Right renal pelvis (tissue), 4 donors: ENCODE results near the gene LCT. TPM values are rescaled to one million over a fixed set of nuclear protein-coding genes. Genes with fewer than 3 reads are reported as not detected.
A peak's percentile ranks its signal among the peaks of the same experiment; 100 is the strongest.
"Not testable (repeated sequence)": the region's sequence is repeated elsewhere in the genome, so short reads cannot be mapped to it uniquely, and the experiment has no call there.

ENCODE experiments used
- DNase-seq, 4 donors: peaks; one replicate each; pipeline ENCODE4 v3.0.0-alpha.2; 2013; ENCODE audit warnings: low read depth in 4 of 4, low spot score in 3 of 4, missing footprints in 1 of 4
- polyA plus RNA-seq, 4 donors: library from polyadenylated mRNA; unstranded; fragments of 120-200 nt; gene quantifications; one replicate each; pipeline ENCODE4 v1.2.1, GENCODE V29; 2013; ENCODE audit not compliant: insufficient read length in 4 of 4

The LCT gene
- polyA plus RNA-seq: under 1 TPM in 1 of 4 donors, not detected in 3; 0.03 TPM

DNA sequence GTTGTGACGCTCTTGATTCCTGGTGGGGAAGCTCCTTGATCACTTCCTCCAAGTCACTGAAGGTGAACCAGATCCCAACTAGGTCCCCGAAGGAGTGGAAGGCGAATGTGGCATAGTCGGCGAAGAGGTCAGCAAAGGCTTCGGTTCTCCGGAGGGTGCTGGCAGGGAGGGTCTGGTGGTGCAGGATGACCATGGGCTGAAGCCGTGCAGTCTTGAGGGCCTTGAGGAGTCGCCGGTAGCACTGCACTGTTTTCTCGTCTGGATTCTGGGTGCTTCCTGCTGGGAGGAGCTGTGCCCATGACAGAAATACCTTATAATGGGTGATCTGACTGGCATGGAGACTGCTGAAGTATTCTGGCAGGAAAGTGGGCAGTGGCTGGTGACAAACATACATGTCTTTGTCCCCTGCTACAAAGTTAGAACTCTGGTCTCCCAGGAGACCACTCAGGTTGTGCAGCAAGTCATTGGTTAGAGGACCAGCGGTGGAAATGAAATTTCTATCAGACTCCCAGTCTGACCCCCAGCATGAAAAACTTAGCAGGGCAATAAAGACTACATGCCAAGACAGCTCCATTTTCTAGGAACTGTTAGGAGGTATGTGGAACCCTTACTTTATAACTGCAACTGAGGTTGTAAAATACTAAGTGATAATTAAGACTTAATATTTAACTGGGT, at the start of gene LCT:
LCT (minus strand) TSS at position 589 of the 675 bp plus-strand sequence; CDS start at position 574, 15 bp downstream.
- DNase-seq: no peak

GRCh38 chr2:135885709-135886108, 48.7 kb upstream of the LCT start:
- DNase-seq: no peak

- no peak for DNase-seq
Observed at GRCh38 chr2:135882415-135882814, 45.4 kb upstream of the LCT start.

- DNase-seq: not testable (repeated sequence)
Observed at GRCh38 chr2:135876770-135877169, 39.8 kb upstream of the LCT start.

DNA sequence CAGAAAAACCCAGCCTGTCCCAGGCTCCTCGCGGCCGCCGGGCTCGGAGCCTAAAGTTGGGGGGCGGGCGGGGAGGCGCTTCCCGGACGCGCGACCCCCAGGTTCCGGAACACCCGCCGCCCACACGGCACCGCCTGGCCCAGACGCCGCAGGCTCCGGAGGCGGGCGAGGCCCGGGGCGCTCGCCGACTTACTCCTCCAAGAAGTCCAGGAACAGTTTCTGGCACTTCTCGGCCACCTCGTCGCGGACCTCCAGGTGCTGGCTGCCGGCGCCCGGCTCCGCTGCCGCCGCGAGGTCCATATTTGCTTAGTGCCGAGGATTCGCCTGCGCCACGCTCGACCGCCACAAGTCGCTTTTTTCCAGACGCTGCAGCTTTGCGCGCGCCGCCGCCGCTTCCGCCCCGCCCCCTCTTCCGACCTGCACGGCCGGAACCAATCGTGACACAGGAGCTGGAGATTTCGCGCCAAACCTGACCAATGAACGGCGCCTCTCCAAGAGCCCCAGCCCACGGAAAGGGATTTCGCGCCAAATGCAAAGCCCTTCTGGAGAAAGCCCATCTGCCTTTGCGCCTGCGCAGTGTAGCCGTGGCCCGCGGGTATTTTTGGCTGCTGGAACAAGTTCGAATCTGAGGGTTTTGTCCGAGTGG, 39.2 kb upstream of the LCT start, which contains the start of gene MCM6:
MCM6 (minus strand) TSS at position 378 of the 646 bp plus-strand sequence; CDS start at position 300, 78 bp downstream.
- DNase-seq: peak; percentile 93 to 98 (median 96)

DNA sequence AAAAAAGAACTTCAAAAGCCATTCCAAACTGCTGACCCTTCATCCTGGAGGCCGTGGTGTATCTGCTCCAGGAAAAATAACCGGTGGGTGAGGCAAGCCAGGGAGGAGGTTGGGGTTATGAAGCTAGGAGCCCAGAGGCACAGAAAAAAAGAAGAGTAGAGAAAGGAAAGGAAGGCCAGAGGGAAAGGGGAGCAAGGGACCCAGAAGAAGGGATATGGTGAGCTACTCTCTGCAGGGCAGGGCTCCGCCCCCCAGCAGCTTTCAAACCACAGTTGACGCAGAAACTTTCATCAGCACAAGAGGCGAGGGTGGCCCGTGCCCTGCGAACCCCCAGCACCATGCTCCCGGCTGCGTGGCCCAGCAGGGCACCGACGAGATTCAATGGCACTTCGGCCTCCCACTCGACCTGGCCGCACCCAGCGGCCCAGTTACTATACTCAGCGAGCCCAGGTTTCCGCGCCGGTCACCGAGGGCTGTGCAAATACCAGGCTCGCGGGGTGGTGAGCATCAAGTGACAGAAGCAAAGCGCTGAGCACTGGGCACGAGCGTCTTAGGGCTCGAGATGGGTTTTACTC, 38.6 kb upstream of the LCT start:
- DNase-seq: peak in 2 of 4 donors; percentile 14 to 41

GRCh38 chr2:135874777-135875365, 37.9 kb upstream of the LCT start:
- no peak for DNase-seq

GRCh38 chr2:135870571-135870970, 33.6 kb upstream of the LCT start:
- DNase-seq: no peak

GRCh38 chr2:135863233-135863632, 26.2 kb upstream of the LCT start:
- DNase-seq: no peak

- no peak for DNase-seq
Observed at GRCh38 chr2:135862718-135863117, 25.7 kb upstream of the LCT start.

GRCh38 chr2:135853401-135853800, 16.4 kb upstream of the LCT start:
- DNase-seq: no peak

DNA sequence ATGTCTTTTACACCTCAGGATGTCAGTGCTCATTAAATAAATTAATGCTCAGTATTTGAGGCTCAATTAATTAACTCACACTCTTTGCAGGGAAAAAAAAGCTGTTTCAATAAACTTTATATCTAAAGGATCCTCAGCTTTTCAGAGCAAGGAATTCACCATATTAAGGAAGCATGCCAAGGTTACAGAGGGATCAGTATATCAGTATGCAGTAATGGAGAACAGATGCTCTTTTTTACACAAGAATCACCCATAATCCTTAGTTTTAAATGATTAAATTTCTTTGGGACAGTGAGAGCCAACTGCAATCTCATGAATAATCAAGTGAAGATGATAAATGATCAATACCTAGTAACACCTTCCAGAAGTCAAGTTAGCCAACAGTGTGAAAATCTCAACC, 14.9 kb upstream of the LCT start:
- DNase-seq: no peak

DNA sequence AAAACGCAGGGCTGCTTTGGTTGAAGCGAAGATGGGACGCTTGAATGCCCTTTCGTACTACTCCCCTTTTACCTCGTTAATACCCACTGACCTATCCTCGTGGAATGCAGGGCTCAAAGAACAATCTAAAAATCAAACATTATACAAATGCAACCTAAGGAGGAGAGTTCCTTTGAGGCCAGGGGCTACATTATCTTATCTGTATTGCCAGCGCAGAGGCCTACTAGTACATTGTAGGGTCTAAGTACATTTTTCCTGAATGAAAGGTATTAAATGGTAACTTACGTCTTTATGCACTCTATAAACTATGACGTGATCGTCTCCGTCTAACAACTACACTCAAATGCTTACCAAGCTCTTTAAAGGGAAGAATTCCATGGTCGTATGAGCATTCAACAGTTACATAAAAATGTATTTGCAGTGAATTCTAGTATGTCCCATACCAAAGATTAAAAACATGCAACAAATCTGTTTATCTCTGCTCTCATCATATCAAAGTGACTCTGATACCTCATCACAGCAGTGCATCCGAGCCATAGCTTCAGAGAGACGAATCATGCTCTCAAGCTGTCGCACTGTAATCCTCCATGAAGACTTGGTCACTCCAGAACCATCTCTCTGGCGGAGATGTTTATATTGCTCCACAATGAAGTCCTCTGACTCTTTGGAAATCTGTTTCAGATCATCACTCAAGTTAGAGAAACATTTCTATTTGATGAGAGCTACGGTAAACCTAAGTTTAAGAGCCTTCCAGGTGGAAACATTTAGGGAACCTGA, 14.1 kb upstream of the LCT start:
- no peak for DNase-seq

DNA sequence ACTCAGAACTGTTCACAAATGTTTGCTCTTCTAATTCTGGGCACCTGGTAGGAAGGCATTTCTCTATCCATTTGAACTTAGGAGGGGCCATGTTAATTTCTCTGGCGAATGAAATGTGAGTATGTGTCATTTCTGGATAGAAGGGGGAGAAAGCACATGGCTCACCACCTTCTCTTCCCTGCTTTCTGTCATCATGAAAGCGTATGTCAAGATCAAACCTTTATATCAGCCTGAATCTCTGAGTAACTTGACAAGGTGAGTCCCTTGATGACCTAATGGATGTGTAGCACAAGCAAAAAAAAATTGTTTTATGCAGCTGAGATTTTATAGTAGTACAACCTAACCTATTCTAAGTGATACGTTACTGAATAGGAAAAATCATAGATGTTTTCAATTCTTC, 12.1 kb upstream of the LCT start:
- DNase-seq: no peak

DNA sequence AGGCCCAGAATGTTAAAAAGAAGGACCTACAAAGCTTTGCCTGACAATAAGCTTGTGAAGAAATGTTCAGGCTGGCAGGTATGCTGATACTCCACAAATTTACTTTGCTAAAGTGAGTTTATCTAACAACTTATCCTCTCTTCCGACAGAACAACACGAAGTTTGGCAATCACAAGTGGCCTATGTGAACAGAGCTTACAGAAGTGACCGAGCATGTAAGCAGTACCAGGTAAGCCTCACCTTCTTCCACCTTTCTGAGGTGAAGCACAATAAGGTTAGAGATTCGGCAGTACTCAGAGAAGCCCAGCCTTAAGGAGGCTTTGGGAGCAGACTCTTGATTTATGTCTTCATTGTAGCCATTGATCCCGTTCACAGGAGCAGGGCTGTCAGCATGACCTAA, 9.0 kb upstream of the LCT start:
- no peak for DNase-seq

DNA sequence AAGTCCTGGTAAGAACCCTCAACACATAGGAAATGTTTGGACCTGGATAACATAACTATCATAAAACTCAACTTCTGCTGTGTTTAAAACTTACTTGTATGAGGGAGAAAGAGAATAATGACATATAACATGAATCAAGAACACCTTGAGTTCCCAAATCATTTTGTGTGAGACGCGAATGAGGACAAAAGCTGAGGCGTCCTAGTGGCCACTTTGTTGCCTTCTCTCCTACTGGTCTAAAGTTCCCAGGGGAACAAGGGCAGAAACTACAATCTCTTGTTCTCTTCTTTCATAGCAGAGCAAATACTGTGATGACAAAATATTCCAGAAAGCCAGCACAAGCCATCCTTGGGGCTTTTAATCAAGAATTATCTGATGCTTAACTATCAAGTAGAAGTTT, 8.3 kb upstream of the LCT start:
- DNase-seq: no peak

GRCh38 chr2:135844301-135844895, 7.4 kb upstream of the LCT start:
- DNase-seq: no peak

DNA sequence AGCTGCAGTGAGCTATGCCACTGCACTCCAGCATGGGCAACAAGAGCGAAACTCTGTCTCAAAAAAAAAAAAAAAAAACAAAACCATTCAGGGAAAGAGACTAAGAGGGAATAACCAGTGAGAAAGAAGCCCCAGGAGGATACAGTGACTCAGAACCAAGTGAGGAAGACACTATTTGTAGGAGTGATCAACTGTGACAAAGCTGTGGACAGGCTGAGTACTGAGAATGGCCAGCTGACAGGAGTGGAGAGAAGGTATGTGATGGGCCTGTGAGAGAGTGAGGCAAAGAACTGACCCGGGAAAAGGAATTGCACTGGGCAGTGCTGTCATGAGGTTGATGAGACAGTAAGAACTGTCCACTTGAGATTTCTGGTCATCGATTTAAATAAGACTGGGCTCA, 6.7 kb upstream of the LCT start:
- no peak for DNase-seq

- DNase-seq: no peak
Observed at GRCh38 chr2:135840601-135841000, 3.6 kb upstream of the LCT start.

DNA sequence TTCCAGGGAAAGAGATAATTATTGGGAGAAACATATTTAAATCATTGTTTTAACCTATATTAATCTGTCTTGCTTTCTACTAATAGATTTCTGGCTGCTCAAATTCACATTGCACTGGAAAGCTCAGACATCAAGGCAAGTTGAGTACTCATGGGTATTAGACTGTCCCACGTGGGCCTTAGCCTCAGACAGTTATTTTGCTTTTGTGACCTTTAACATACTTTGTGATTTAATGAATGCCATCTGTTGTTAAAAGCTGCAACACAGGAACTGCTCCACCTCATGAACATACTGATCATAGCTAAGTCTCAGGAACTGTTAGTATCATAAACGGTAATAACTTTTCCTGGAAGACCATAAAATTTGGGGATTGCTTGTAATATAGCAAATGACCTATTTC, 2.7 kb upstream of the LCT start:
- no peak for DNase-seq
